Heart left ventricle (tissue), 13 donors: ENCODE results near the gene SMIM5.

ENCODE experiments used
- CTCF ChIP-seq, 12 donors: fragments of 200-600 bp; sonication (generic) in 4 of 12; IDR thresholded peaks; one replicate each; pipeline versions ENCODE4 v1.5.0 to v1.8.0; 2018 to 2022; ENCODE audit warnings: antibody characterized with exemption in 12 of 12, mild to moderate bottlenecking in 5 of 12
- POLR2A ChIP-seq, 2 donors: fragments of 450-650 bp; IDR thresholded peaks; one replicate each; pipeline ENCODE4 v1.6.1; 2017; ENCODE audit warnings: antibody characterized with exemption in 2 of 2, mild to moderate bottlenecking in 2 of 2, moderate library complexity in 2 of 2
- donor health status: ischemic (EF 13 %, LVEDD 7.1; RV severe dilation, severe dysfunction).
- donor health status: DM: no; HTN: yes; CAD: no.
- donor health status: DM: no; HTN: no; CAD: no.
- donor health status: ischemic (EF 25% LVEDD 6.9; RV normal size, moderate dysfunction).
- donor health status: ischemic (EF 25% LVEDD 5.7; RV mildly dilated, moderate dysfunction).
- donor health status: ischemic (EF 35%, LVEDD 5.7; RV mildly dilated, moderate dysfunction).
- donor health status: nonischemic (EF 11% LVEDD 7.7; RV severe dilation, severe dysfunction).
- donor health status: DM: yes; HTN: yes; CAD: no.
- donor health status: PGD.
- donor health status: ischemic (EF 29% LVEDD 5.4; RV normal size, mild dysfunction).
- donor health status: nonischemic (EF 23%, LVEDD 6.1; RV moderate dilation, normal function).

DNA sequence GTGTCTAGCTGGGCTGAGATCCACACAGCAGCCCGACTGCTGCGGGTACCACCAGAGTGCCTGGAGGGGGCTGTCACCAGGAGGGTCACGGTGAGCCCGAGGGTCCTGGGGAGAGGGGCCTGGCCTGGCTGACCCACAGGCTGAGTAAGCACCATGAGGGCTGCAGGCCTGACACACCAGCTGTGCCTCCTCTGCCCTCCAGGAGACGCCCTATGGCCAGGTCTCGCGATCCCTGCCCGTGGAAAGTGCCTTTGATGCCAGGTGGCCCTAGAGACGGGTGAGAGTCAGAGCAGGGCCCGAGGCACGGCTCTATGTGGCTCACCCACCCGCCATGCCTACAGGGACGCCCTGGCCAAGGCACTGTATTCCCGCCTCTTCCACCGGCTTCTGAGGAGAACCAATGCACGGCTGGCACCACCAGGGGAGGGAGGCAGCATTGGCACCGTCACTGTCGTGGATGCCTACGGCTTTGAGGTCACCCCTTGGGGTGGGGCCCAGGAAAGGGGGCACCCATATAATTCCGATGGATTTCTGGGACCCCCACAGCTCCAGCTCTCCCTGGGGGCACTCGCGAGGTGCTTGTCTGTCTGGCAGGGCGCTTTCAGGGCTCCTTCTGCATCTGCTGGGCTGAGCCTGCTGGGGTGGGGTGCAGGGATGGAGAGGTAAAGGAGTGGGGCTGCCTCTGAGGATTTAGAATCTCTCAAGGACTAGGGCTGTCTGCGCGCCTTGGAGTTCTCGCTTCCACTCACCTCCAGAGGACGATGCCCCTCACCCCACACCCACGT lies 38.5 kb upstream of the SMIM5 start:
- TF ChIP-seq CTCF (IDR thresholded peaks at IDR 0.05) (no peak), POLR2A (IDR thresholded peaks at IDR 0.05) (no peak)
